HEK293 (cell line): Measurements from ENCODE around the gene TCP11.

Experiments used
- CTCF ChIA-PET: fragments of 350-600 bp; formaldehyde crosslinking; extraction: SDS; loops from one replicate; lab custom pipeline; 2021; ENCODE audit warnings: antibody characterized with exemption; lab: Yijun Ruan, JAX
- POLR2A ChIA-PET: fragments of 300-600 bp; formaldehyde crosslinking; extraction: SDS; loops from one replicate; lab custom pipeline; 2020; ENCODE audit warnings: antibody characterized with exemption, inconsistent platforms; lab: Yijun Ruan, JAX
- H3K27ac ChIP-seq: fragments of 200-500 bp; sonication (Bioruptor generic); 2 replicates; pipeline ENCODE4 v1.5.1; 2014; ENCODE audit warnings: low read depth, low read length, control low read depth, inconsistent platforms; ENCODE audit errors: extremely low read depth
- H3K36me3 ChIP-seq, 2 experiments: fragments of 200-500 bp in 1 of 2; sonication (Bioruptor generic) in 1 of 2; 1 replicate in 1 of 2; 2 replicates in 1 of 2; pipeline ENCODE4 v1.5.1; 2014 to 2017; ENCODE audit warnings: inconsistent platforms in 2 of 2, low read length in 2 of 2; ENCODE audit not compliant: control insufficient read depth in 2 of 2, insufficient read depth in 1 of 2
- H3K4me1 ChIP-seq: fragments of 200-500 bp; sonication (Bioruptor generic); 2 replicates; pipeline ENCODE4 v1.5.1; 2014; ENCODE audit warnings: mild to moderate bottlenecking, low read length, inconsistent platforms; ENCODE audit not compliant: control insufficient read depth, insufficient read depth
- H3K4me3 ChIP-seq: 2 replicates; pipeline ENCODE4 v1.5.1; 2011; ENCODE audit warnings: low read depth, mild to moderate bottlenecking, control low read depth, low read length, moderate library complexity
- H3K9me3 ChIP-seq: fragments of 200-500 bp; sonication (Bioruptor generic); 2 replicates; pipeline ENCODE4 v1.5.1; 2014; ENCODE audit warnings: low read depth, low read length, inconsistent platforms; ENCODE audit not compliant: control insufficient read depth, insufficient read depth
- FEZF1 ChIP-seq: fragments of 450-650 bp; formaldehyde crosslinking; IDR thresholded peaks from 2 replicates; pipeline ENCODE4 v1.5.1; 2016; ENCODE audit warnings: missing biosample characterization, missing genetic modification characterization
- SETDB1 ChIP-seq: IDR thresholded peaks from one replicate; pipeline ENCODE4 v1.6.1; 2017; ENCODE audit warnings: mild to moderate bottlenecking, low read length, moderate library complexity, mixed read lengths; ENCODE audit not compliant: insufficient read length
- SP3 ChIP-seq: fragments of 450-650 bp; formaldehyde crosslinking; IDR thresholded peaks from 2 replicates; pipeline ENCODE4 v1.5.1; 2016; ENCODE audit warnings: missing biosample characterization, missing genetic modification characterization
- SP7 ChIP-seq: fragments of 450-650 bp; formaldehyde crosslinking; IDR thresholded peaks from 2 replicates; pipeline ENCODE4 v1.5.1; 2016; ENCODE audit warnings: missing biosample characterization, missing genetic modification characterization
- TSHZ1 ChIP-seq: fragments of 450-650 bp; formaldehyde crosslinking; IDR thresholded peaks from 2 replicates; pipeline ENCODE4 v1.5.1; 2016; ENCODE audit warnings: missing biosample characterization, missing genetic modification characterization, borderline replicate concordance
- ZFP3 ChIP-seq: fragments of 450-650 bp; formaldehyde crosslinking; IDR thresholded peaks from 2 replicates; pipeline ENCODE4 v1.5.1; 2016; ENCODE audit warnings: low read depth, missing biosample characterization, missing genetic modification characterization
- ZNF133 ChIP-seq: fragments of 450-650 bp; formaldehyde crosslinking; IDR thresholded peaks from 2 replicates; pipeline ENCODE4 v1.5.1; 2016; ENCODE audit warnings: missing biosample characterization, missing genetic modification characterization
- ZNF138 ChIP-seq: fragments of 450-650 bp; formaldehyde crosslinking; IDR thresholded peaks from 2 replicates; pipeline ENCODE4 v1.5.1; 2016; ENCODE audit warnings: missing biosample characterization, missing genetic modification characterization, borderline replicate concordance
- ZNF274 ChIP-seq, 2 experiments: fragments of 200-500 bp in 1 of 2; fragments of 450-650 bp in 1 of 2; sonication (Bioruptor generic) in 1 of 2; formaldehyde crosslinking in 1 of 2; IDR thresholded peaks; 2 replicates each; pipeline versions ENCODE4 v1.5.1 to v1.6.1; 2014 to 2016; ENCODE audit warnings: borderline replicate concordance in 1 of 2, inconsistent platforms in 1 of 2, low read length in 1 of 2, missing biosample characterization in 1 of 2, missing genetic modification characterization in 1 of 2
- ZNF280D ChIP-seq: fragments of 450-650 bp; formaldehyde crosslinking; IDR thresholded peaks from 2 replicates; pipeline ENCODE4 v1.5.1; 2016; ENCODE audit warnings: missing biosample characterization, missing genetic modification characterization
- ZNF292 ChIP-seq: fragments of 450-650 bp; formaldehyde crosslinking; IDR thresholded peaks from 2 replicates; pipeline ENCODE4 v1.5.1; 2016; ENCODE audit warnings: low read depth, missing biosample characterization, missing genetic modification characterization, borderline replicate concordance
- ZNF324 ChIP-seq: fragments of 450-650 bp; formaldehyde crosslinking; IDR thresholded peaks from 2 replicates; pipeline ENCODE4 v1.5.1; 2016; ENCODE audit warnings: missing biosample characterization, missing genetic modification characterization
- ZNF416 ChIP-seq: fragments of 450-650 bp; formaldehyde crosslinking; IDR thresholded peaks from 2 replicates; pipeline ENCODE4 v1.5.1; 2016; ENCODE audit warnings: missing biosample characterization, missing genetic modification characterization
- ZNF48 ChIP-seq: fragments of 450-650 bp; formaldehyde crosslinking; IDR thresholded peaks from 2 replicates; pipeline ENCODE4 v1.5.1; 2016; ENCODE audit warnings: missing biosample characterization, missing genetic modification characterization
- ZNF555 ChIP-seq: fragments of 450-650 bp; formaldehyde crosslinking; conservative IDR thresholded peaks from 2 replicates; pipeline ENCODE4 v1.5.1; 2017; ENCODE audit warnings: missing biosample characterization, mild to moderate bottlenecking, missing genetic modification characterization, inconsistent platforms
- ZNF664 ChIP-seq: fragments of 450-650 bp; formaldehyde crosslinking; IDR thresholded peaks from 2 replicates; pipeline ENCODE4 v1.5.1; 2016; ENCODE audit warnings: missing biosample characterization, missing genetic modification characterization
- ZNF747 ChIP-seq: fragments of 450-650 bp; formaldehyde crosslinking; IDR thresholded peaks from 2 replicates; pipeline ENCODE4 v1.5.1; 2016; ENCODE audit warnings: missing biosample characterization, missing genetic modification characterization
- ZNF76 ChIP-seq: fragments of 450-650 bp; formaldehyde crosslinking; IDR thresholded peaks from 2 replicates; pipeline ENCODE4; 2016; ENCODE audit warnings: low read depth, missing biosample characterization, missing genetic modification characterization, borderline replicate concordance
- ZSCAN16 ChIP-seq: fragments of 450-650 bp; formaldehyde crosslinking; IDR thresholded peaks from 2 replicates; pipeline ENCODE4 v1.5.1; 2016; ENCODE audit warnings: missing biosample characterization, missing genetic modification characterization
- ZSCAN18 ChIP-seq: fragments of 450-650 bp; formaldehyde crosslinking; IDR thresholded peaks from 2 replicates; pipeline ENCODE4 v1.5.1; 2016; ENCODE audit warnings: missing biosample characterization, missing genetic modification characterization
- ZSCAN30 ChIP-seq: fragments of 450-650 bp; IDR thresholded peaks from 2 replicates; pipeline ENCODE4 v1.5.1; 2018; ENCODE audit warnings: missing biosample characterization, mild to moderate bottlenecking, missing genetic modification characterization, moderate library complexity

Gene TCP11

GRCh38 chr6:35173044-35173426, 31.9 kb upstream of the TCP11 start:
- no peak for TF ChIP-seq SP7 (tag by site-specific recombination)
- no peak for TF ChIP-seq SP3 (tag by site-specific recombination)
- no peak for TF ChIP-seq ZNF133 (tag by site-specific recombination)
- TF ChIP-seq ZNF664 (tag by site-specific recombination), result no peak
- TF ChIP-seq, all 188 proteins: peak for 0
- no peaks in the 10 kb centered on the region for H3K4me1 ChIP-seq
- H3K27ac ChIP-seq, result no peak overlapping the region
- no peaks in the 10 kb centered on the region for H3K36me3 ChIP-seq
- CTCF ChIA-PET, result interaction anchor here (0.7 to 2.5 kb wide), 4 partner anchors 16 to 395 kb away, joined by 3 to 18 read pairs (median 4); no protein-coding TSS in a partner anchor
- POLR2A ChIA-PET, result no interaction called here
- H3K4me3 ChIP-seq, result no peak overlapping the region
- H3K9me3 ChIP-seq, result no peaks in the 10 kb centered on the region

- ChIA-PET POLR2A (no interaction called here), CTCF (interaction anchor here (0.6 to 2.5 kb wide), 2 partner anchors 34 to 47 kb away, joined by 5 to 18 read pairs; no protein-coding TSS in a partner anchor)
These were observed 29.8 kb upstream of the TCP11 start for GRCh38 chr6:35170891-35171290.

GRCh38 chr6:35170166-35170565, 29.0 kb upstream of the TCP11 start:
- Histone ChIP-seq H3K4me1 (no peaks in the 10 kb centered on the region), H3K27ac (no peak overlapping the region), H3K4me3 (no peak overlapping the region), H3K36me3 (no peaks in the 10 kb centered on the region), H3K9me3 (no peaks in the 10 kb centered on the region)
- ChIA-PET POLR2A (no interaction called here), CTCF (no interaction called here)
- TF ChIP-seq ZSCAN16 (tag by site-specific recombination) (no peak), ZNF324 (tag by site-specific recombination) (no peak), SETDB1 (no peak), TSHZ1 (tag by site-specific recombination) (no peak), ZNF76 (no peak), ZFP3 (tag by site-specific recombination) (no peak), ZNF416 (no peak), ZNF747 (tag by site-specific recombination) (no peak), ZNF280D (tag by site-specific recombination) (no peak), ZNF292 (tag by site-specific recombination) (no peak), ZNF555 (tag by site-specific recombination) (no peak), ZNF48 (tag by site-specific recombination) (no peak)

More at GRCh38 chr6:35170891-35171290, 29.8 kb upstream of the TCP11 start:
- no peaks in the 10 kb centered on the region for H3K4me1 ChIP-seq
- no peaks in the 10 kb centered on the region for H3K9me3 ChIP-seq
- TF ChIP-seq ZSCAN18 (tag by site-specific recombination), result no peak
- no peak for TF ChIP-seq ZNF274 (IDR thresholded peaks at IDR 0.05; ENCODE audit: low read length)
- TF ChIP-seq ZNF274 (tag by site-specific recombination; IDR thresholded peaks at IDR 0.05; ENCODE audit: borderline replicate concordance), result no peak
- TF ChIP-seq ZNF138, result no peak
- TF ChIP-seq ZSCAN30 (tag by site-specific recombination), result no peak
- no peak for TF ChIP-seq FEZF1 (tag by site-specific recombination)
- H3K27ac ChIP-seq, result no peak overlapping the region
- H3K4me3 ChIP-seq, result no peak overlapping the region
- H3K36me3 ChIP-seq, result no peaks in the 10 kb centered on the region
